ENCODE results near the gene CLIC5. TPM values are rescaled to one million over a fixed set of nuclear protein-coding genes. Genes with fewer than 3 reads are reported as not detected.
"Not testable (repeated sequence)": the region's sequence is repeated elsewhere in the genome, so short reads cannot be mapped to it uniquely, and the experiment has no call there.

Gene CLIC5
- total RNA-seq, 1 donor, result 0.52 TPM

- Histone ChIP-seq H3K4me3 (ENCODE audit: low read length) (no peak overlapping the region), H3K9me3 (ENCODE audit: low read depth, low read length) (no peaks in the 10 kb centered on the region), H3K4me1 (ENCODE audit: insufficient read depth, low read length) (no peaks in the 10 kb centered on the region), H3K27me3 (ENCODE audit: insufficient read depth, low read length) (no peaks in the 10 kb centered on the region)
These were observed 64.1 kb downstream of the CLIC5 start for GRCh38 chr6:45951321-45952167.

DNA sequence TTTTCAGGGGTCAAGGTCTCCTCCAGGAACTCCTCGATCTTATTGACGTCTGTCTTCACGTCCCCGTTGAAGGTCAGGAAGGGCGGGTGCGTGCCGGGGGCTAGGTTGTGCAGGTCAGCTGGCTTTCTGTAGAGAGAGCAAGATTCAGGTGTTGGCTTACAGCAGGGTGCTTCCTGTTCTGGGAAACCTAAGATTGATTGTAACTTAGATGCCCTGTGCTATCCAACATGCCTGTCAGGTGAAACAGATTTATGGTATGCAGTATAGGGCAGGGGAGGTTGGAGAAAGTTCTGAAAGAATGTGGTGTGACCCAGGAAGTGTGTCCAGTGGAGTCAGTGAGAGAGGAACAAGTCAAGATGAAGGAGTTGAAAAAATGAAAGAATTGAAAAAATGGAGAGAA lies 66.4 kb downstream of the CLIC5 start:
- H3K9me3 ChIP-seq (ENCODE audit: low read depth, low read length), result no peaks in the 10 kb centered on the region
- H3K4me1 ChIP-seq (ENCODE audit: insufficient read depth, low read length), result no peaks in the 10 kb centered on the region

DNA sequence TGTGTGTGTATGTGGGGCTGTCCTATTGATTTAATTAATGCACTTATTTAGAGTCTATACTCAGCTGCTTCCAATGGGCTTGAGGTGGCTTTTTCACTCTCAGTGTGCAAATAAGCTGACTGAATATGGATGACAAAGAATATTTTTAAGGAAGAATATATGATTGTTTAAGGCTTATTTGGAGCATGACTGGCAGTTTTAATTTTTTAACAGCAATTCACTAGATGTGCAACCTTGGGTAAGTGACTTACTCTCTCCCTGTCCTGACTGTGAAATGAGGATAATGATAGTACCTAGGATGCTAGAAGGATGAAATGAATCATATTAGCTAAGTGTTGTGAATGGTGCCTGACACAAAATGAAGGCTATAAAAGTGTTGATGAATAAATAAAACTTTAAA lies 67.9 kb downstream of the CLIC5 start:
- Histone ChIP-seq H3K9me3 (ENCODE audit: low read depth, low read length) (no peaks in the 10 kb centered on the region), H3K4me1 (ENCODE audit: insufficient read depth, low read length) (no peaks in the 10 kb centered on the region), H3K4me3 (ENCODE audit: low read length) (no peak overlapping the region), H3K27me3 (ENCODE audit: insufficient read depth, low read length) (no peaks in the 10 kb centered on the region)

More for the DNA sequence above, 66.4 kb downstream of the CLIC5 start:
- Histone ChIP-seq H3K4me3 (ENCODE audit: low read length) (no peak overlapping the region), H3K27me3 (ENCODE audit: insufficient read depth, low read length) (no peaks in the 10 kb centered on the region)

- no peaks in the 10 kb centered on the region for H3K4me1 ChIP-seq (ENCODE audit: insufficient read depth, low read length)
- no peaks in the 10 kb centered on the region for H3K27me3 ChIP-seq (ENCODE audit: insufficient read depth, low read length)
- H3K9me3 ChIP-seq (ENCODE audit: low read depth, low read length), result no peaks in the 10 kb centered on the region
- H3K4me3 ChIP-seq (ENCODE audit: low read length), result no peak overlapping the region
These were observed 68.8 kb downstream of the CLIC5 start for GRCh38 chr6:45946887-45947286.

DNA sequence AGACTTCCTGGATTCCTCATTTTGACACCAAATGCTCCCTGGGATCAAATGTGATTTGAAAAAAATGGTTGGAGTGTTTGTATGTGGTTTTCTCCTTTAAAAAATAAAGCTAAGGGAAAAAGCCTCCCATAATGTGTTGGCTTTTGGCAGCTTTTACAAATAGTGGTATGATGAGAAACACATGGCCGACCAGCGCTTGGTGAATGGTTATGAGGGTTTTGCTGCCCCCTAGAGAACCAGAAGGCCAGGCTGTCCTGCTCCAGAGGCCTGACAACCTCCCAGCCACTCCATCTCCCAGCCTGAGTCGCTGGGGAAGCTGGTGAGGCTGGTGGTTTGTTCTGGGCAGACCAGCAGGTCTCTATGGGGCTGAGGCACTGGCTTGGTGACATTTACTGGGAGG lies 69.3 kb downstream of the CLIC5 start:
- no peaks in the 10 kb centered on the region for H3K27me3 ChIP-seq (ENCODE audit: insufficient read depth, low read length)
- H3K9me3 ChIP-seq (ENCODE audit: low read depth, low read length), result no peaks in the 10 kb centered on the region
- H3K4me3 ChIP-seq (ENCODE audit: low read length), result no peak overlapping the region
- no peaks in the 10 kb centered on the region for H3K4me1 ChIP-seq (ENCODE audit: insufficient read depth, low read length)

DNA sequence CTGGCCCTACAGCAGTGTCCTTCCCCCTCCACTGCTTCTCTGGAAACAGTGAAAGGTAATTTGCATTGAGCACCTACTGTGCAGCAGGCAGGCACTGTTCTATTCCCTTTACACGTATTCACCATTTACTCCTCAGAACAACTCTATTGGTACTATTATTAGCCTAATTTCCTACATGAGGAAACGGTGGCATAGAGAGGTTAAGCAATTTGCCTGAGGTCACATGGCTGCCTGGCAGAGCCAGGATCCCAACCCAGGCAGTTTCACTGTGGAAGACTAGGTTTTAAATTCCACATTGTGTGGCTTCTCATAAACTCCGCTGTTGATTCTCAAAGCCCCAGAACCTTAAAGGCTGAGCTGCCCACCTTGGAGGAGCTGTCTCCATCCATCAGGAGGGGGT lies 72.7 kb downstream of the CLIC5 start:
- no peaks in the 10 kb centered on the region for H3K4me1 ChIP-seq (ENCODE audit: insufficient read depth, low read length)
- no peaks in the 10 kb centered on the region for H3K27me3 ChIP-seq (ENCODE audit: insufficient read depth, low read length)
- no peaks in the 10 kb centered on the region for H3K9me3 ChIP-seq (ENCODE audit: low read depth, low read length)
- no peak overlapping the region for H3K4me3 ChIP-seq (ENCODE audit: low read length)

- H3K27me3 ChIP-seq (ENCODE audit: insufficient read depth, low read length), result no peaks in the 10 kb centered on the region
- no peaks in the 10 kb centered on the region for H3K9me3 ChIP-seq (ENCODE audit: low read depth, low read length)
- H3K4me3 ChIP-seq (ENCODE audit: low read length), result no peak overlapping the region
- H3K4me1 ChIP-seq (ENCODE audit: insufficient read depth, low read length), result no peaks in the 10 kb centered on the region
These were observed 81.8 kb downstream of the CLIC5 start for GRCh38 chr6:45933855-45934254.

DNA sequence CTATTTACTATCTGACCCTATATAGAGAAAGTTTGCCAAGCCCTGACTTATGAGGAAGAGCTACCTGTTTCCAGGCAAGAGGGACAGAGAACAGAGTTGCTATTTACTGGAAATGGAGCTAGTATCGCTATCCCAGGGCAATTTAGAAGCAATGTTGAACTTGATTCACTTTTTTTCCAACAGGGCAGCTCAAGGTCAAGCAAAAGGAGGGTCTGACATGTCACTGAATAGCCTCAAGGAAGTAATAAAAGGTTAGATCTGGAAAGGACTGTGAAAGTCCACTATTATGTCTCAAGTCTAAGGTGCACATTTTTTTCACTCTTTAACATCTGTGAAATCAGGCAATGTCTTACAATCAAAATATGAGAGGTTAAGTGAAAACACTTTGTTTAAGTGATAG lies 84.4 kb downstream of the CLIC5 start:
- no peak overlapping the region for H3K4me3 ChIP-seq (ENCODE audit: low read length)
- no peaks in the 10 kb centered on the region for H3K9me3 ChIP-seq (ENCODE audit: low read depth, low read length)
- H3K27me3 ChIP-seq (ENCODE audit: insufficient read depth, low read length), result no peaks in the 10 kb centered on the region
- H3K4me1 ChIP-seq (ENCODE audit: insufficient read depth, low read length), result no peaks in the 10 kb centered on the region

DNA sequence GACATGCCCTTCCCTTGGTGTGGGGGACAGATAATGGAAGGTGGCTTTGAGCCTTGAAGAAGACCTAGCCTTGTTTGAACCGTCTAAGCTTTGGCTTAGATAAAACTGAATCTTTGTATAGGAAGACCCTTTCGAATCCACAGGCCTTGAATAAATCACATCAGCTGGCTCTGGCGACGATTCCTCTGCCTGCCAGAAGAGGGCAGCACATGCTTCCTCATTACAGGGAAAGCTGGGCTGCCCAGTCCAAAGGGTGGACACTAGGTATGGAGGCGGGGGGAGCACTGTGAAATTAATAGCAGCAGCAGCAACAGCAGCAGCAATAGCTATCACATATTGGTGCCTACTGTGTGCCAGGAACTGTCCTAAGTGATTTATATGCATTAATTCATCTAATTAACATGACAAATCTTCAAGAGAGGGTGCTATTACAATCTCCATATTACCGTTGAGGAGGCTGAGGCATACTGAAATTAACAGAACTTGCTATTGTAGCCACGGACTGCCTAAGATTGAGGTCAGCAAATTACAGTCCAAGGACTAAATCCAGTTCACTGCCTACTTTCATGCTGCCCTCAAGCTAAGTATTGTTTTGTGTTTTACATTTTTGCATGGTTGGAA lies 85.1 kb downstream of the CLIC5 start:
- H3K4me3 ChIP-seq (ENCODE audit: low read length), result no peak overlapping the region
- no peaks in the 10 kb centered on the region for H3K9me3 ChIP-seq (ENCODE audit: low read depth, low read length)
- no peaks in the 10 kb centered on the region for H3K27me3 ChIP-seq (ENCODE audit: insufficient read depth, low read length)
- H3K4me1 ChIP-seq (ENCODE audit: insufficient read depth, low read length), result no peaks in the 10 kb centered on the region

GRCh38 chr6:45929421-45930361 lies 86.0 kb downstream of the CLIC5 start:
- no peaks in the 10 kb centered on the region for H3K9me3 ChIP-seq (ENCODE audit: low read depth, low read length)
- no peaks in the 10 kb centered on the region for H3K4me1 ChIP-seq (ENCODE audit: insufficient read depth, low read length)
- no peak overlapping the region for H3K4me3 ChIP-seq (ENCODE audit: low read length)
- H3K27me3 ChIP-seq (ENCODE audit: insufficient read depth, low read length), result no peaks in the 10 kb centered on the region

- Histone ChIP-seq H3K27me3 (ENCODE audit: insufficient read depth, low read length) (no peaks in the 10 kb centered on the region), H3K4me3 (ENCODE audit: low read length) (no peak overlapping the region), H3K9me3 (ENCODE audit: low read depth, low read length) (no peaks in the 10 kb centered on the region), H3K4me1 (ENCODE audit: insufficient read depth, low read length) (no peaks in the 10 kb centered on the region)
These were observed 86.8 kb downstream of the CLIC5 start for GRCh38 chr6:45928721-45929305.

DNA sequence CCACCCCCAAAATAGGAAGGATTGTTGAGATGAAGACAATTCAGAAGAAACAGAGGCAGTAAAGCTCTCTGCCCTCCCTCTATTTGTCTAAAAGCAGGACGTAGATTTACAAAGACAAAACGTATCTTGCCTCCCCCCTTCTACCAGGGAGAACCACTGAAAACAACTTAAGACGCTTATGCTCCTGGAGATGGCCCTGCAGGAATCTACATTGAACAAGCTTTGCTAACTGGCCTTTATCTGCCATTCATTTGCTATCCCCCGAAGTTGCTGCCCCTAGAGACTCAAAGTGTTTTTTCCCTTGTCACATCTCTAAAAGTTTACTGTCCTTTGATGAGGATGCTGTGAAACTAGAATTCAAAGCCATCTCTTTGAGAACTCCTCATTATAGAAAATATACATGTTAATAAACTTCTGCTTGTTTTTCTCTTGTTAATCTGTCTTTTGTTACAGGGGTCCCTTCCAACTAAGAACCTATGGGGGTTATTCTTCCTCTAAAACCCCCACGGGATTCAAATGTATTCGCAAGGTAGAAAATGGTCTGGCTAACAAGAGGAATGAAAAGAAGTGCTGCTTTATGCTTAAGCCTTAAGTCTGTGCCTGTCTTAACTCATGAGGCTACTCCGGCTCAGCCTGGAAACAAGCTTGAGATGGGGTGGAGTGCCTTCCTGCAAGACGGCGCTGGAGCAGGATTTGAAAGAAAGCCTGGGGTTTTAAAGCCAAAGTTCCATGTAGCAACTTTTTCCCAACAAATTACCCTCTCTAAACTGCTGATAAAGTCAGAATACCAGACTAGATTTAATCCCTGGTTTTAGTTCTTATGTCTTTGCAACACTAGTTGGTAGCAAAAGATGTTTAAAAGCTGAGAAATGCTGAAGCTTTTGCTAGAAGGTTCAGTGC lies 88.0 kb downstream of the CLIC5 start:
- Histone ChIP-seq H3K4me3 (ENCODE audit: low read length) (no peak overlapping the region), H3K27me3 (ENCODE audit: insufficient read depth, low read length) (no peaks in the 10 kb centered on the region), H3K9me3 (ENCODE audit: low read depth, low read length) (no peaks in the 10 kb centered on the region), H3K4me1 (ENCODE audit: insufficient read depth, low read length) (no peaks in the 10 kb centered on the region)

DNA sequence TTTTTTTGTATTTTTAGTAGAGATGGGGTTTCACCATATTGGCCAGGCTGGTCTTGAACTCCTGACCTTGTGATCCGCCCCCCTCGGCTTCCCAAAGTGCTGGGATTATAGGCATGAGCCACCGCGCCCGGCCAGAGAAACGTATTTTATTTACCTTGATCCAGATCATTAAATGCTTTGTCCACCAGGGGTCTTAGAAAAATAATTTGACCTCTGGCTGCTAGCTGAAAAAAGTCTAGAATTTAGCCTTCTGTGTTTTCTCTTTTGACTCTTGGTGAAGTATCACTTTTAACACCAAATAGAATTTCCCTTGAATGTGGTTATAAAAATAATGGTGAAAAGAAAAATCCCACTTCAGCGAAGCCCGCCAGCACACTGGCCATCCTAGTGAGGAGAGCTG lies 89.2 kb downstream of the CLIC5 start:
- H3K4me1 ChIP-seq (ENCODE audit: insufficient read depth, low read length); H3K4me3 ChIP-seq (ENCODE audit: low read length); H3K27me3 ChIP-seq (ENCODE audit: insufficient read depth, low read length); H3K9me3 ChIP-seq (ENCODE audit: low read depth, low read length): not testable (repeated sequence)

GRCh38 chr6:45924763-45925342 lies 90.8 kb downstream of the CLIC5 start:
- Histone ChIP-seq H3K27me3 (ENCODE audit: insufficient read depth, low read length) (no peaks in the 10 kb centered on the region), H3K4me1 (ENCODE audit: insufficient read depth, low read length) (no peaks in the 10 kb centered on the region), H3K4me3 (ENCODE audit: low read length) (no peak overlapping the region), H3K9me3 (ENCODE audit: low read depth, low read length) (no peaks in the 10 kb centered on the region)

All from mononuclear cell (primary cell).